Measurements from ENCODE around the gene LCMT2.

Gene LCMT2, protein sequence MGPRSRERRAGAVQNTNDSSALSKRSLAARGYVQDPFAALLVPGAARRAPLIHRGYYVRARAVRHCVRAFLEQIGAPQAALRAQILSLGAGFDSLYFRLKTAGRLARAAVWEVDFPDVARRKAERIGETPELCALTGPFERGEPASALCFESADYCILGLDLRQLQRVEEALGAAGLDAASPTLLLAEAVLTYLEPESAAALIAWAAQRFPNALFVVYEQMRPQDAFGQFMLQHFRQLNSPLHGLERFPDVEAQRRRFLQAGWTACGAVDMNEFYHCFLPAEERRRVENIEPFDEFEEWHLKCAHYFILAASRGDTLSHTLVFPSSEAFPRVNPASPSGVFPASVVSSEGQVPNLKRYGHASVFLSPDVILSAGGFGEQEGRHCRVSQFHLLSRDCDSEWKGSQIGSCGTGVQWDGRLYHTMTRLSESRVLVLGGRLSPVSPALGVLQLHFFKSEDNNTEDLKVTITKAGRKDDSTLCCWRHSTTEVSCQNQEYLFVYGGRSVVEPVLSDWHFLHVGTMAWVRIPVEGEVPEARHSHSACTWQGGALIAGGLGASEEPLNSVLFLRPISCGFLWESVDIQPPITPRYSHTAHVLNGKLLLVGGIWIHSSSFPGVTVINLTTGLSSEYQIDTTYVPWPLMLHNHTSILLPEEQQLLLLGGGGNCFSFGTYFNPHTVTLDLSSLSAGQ

DNA sequence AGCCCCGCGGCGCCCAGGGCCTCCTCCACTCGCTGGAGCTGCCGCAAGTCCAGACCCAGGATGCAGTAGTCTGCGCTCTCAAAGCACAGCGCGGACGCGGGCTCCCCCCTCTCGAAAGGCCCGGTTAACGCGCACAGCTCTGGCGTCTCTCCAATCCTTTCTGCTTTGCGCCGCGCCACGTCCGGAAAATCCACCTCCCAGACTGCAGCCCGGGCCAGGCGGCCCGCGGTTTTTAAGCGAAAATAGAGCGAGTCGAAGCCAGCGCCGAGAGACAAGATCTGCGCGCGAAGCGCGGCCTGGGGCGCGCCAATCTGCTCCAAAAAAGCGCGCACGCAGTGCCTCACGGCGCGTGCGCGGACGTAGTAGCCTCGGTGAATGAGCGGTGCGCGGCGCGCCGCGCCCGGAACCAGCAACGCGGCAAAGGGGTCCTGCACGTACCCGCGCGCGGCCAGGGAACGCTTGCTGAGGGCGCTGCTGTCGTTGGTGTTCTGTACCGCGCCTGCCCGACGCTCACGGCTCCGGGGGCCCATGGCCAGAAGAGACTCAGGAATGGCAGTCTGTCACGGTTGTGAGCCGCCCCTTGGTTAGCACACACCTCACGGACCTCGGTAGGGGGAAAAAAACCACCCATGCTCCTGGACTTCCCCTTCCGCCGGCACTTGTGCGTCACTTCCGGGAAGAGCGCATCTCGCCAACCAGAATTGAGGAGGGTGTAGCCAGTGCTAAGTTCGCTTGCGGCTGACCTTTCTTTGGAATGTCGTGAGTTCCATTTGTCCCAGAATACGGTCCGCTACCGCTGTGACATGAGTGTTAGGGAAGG is at the start of gene LCMT2:
Gene LCMT2 (minus strand): TSS at position 614 of the 820 bp plus-strand sequence. CDS start 84 bp downstream, at position 530.
- DNase-seq (ENCODE audit: low read depth in 3 of 3) = peak; percentile 74 to 82 (median 81)

DNA sequence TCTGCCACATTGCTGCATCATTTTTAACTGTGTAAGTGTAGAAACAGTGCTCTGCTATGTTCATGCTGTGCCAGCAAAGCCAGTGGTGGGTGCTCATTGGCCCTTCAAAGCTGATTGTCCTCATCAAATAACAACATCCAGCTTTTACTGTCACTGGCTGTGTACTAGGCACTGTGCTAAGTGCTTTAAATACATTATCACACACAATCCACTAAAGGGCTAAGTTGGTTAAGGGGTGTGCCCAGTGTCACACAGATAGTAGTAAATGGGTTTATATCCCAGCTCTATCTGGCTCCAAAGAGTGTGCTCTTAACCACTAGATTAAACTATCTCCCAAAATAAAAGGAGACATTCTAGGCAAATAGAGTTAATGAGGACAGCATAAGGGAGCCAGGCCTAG is 48.2 kb upstream of the LCMT2 start:
- DNase-seq (ENCODE audit: low read depth in 3 of 3) = no peak

DNA sequence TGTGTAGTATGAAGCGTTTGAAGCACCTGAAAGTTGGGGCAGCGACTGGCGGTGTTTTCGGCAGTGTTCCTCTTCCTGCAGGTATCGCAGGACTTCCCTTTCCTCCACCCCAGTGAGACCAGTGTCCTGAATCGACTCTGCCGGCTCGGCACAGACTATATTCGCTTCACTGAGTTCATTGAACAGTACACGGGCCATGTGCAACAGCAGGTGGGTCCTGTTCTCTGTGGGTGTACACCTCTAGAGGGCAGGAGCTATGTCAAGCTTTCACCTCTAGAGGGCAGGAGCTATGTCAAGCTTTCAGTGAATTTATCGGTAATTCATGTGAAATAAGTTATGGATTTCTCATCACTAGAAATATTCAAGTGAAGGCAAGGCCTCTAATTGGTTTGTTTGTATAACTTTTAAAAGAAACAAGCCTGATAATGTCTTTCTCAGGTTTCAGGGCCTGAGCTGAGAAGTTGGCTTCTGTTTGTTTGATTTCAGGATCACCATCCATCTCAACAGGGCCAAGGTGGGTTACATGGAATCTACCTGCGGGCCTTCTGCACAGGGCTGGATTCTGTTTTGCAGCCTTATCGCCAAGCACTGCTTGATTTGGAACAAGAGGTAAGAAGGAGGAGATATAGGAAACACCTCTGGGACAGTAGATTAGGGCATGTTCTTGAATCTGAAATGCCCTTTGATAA is 45.8 kb upstream of the LCMT2 start:
- peak in 2 of 3 experiments; percentile 3 to 11 for DNase-seq (ENCODE audit: low read depth in 3 of 3)

DNA sequence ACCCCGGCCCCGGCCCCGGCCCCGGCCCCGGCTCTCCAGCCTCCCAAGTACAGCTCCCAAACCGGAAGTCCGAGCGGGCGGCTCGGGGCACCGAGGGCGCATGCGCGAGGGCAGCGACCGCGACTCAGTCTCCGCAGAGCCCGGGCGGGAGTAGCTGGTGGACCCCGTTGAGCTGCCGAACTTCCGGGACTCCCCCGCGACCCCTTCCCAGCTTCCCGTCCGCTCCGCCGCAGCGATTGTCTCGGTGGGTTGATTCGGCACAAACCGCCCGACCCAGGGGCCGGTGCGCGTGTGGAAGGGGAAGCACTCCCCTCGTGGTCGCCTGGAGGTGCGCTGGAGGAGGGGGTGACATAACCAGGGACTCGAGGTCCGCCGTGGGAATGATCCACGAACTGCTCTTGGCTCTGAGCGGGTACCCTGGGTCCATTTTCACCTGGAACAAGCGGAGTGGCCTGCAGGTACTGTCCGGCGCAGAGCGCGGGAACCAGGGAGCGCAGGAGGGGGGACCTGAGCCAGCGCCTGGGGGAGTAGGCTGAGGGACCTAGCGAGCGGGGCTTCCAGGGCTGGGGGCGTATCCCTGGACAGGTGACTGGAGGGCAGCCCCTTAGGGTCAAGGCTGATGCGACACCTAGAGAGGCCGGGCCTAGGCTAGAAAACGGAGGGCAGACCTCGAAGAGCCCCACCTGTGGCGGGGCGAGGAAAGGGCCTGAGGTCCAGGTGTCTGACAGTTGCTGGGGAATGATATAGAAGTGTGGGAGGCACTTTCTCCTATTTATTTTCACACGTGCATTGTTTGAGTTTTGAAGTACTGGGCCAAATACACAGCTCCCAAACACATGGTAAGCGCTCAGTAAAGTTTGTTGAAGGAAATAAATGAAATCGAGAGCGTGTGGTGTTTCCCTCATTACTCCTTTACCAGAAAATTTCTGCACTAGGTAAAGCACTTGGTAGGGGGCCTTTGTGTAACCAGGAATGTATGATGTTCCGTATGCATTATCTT is 40.9 kb upstream of the LCMT2 start, which contains the start of the genes TUBGCP4 and ZSCAN29:
Gene TUBGCP4 (plus strand): TSS at position 127 of the 1,000 bp plus-strand sequence. CDS start 254 bp downstream, at position 381.
Gene ZSCAN29 (minus strand): TSS at position 69 of the 1,000 bp plus-strand sequence. CDS start 1,130 bp downstream, outside the sequence.
- DNase-seq (ENCODE audit: low read depth in 3 of 3) = peak; percentile 58 to 67 (median 61)

DNA sequence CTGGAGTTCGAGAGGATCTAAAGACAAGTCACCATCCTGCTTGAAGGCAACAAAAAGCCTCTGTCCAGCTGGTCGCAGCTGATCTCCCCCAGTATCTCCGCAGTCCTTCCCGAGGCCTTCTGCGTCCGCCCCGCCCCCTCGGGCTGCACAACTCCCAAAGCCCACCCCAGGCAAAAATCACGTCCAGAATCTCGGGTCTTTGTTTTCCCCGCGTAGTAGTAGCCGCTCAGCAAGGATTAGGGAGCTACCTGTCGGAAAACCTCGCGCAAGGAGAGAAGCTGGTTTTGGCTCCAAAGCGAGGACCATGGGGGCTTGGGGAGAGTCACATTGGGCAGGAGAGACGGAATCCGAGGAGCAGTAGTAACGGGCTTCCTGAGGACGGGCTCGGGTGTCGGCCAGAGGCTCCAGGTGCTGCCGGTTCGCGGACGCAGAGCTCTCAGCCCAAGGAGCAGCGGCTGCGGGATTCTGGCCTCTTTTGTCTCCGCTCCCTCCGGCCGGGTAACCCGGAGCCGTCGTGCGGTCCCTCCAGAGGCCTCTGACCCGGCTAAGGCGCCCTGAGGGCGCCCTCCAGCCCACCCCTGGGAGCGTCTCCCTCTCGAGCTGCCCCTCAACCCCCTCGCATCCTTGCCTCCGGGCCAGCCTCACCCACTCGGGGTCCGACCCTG is 40.1 kb upstream of the LCMT2 start:
- DNase-seq (ENCODE audit: low read depth in 3 of 3) = peak in 1 of 3 experiments; percentile 5

DNA sequence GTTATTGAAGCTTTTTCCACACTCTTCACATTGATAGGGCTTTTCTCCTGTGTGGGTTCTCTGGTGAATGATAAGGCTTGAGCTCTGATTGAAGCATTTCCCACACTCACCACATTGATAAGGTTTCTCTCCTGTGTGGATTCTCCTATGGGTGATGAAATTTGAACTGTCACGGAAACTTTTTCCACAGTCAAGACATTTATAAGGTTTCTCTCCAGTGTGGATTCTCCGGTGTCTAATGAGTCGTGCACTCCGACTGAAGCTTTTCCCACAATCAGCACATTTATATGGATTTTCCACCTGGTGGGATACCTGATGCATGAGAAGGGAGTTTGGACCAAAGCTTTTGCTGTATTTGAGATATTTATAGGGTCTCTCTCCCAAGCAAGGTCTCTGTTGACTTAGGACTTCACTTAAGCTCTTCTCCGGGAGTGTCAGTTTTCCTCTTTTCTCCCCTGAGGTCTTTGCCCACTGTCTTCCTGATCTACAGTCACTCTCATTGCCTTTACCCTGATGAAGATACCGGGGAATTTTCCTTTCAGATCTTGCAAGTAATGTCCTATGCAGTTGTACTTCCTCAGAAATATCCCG is 31.0 kb upstream of the LCMT2 start:
- no peak for DNase-seq (ENCODE audit: low read depth in 3 of 3)

DNA sequence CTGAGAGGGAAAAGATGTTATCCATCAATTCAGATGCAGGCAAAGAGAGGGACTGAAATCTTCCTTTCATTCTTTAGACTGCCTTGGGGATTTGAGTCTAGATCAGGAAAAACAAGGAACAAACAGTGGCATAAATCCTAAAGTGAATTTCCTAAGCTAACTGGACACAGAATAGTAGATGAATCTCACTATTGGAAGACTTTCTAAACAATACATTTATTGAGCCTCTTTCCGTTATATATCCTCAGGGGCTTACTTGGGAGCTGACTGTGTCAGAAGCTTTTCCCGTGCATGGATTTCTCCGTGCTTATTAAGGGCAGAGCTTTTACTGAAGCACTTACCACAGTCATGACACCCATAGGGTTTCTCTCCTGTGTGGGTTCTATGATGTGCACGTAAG is 30.4 kb upstream of the LCMT2 start:
- DNase-seq (ENCODE audit: low read depth in 3 of 3) = no peak

DNA sequence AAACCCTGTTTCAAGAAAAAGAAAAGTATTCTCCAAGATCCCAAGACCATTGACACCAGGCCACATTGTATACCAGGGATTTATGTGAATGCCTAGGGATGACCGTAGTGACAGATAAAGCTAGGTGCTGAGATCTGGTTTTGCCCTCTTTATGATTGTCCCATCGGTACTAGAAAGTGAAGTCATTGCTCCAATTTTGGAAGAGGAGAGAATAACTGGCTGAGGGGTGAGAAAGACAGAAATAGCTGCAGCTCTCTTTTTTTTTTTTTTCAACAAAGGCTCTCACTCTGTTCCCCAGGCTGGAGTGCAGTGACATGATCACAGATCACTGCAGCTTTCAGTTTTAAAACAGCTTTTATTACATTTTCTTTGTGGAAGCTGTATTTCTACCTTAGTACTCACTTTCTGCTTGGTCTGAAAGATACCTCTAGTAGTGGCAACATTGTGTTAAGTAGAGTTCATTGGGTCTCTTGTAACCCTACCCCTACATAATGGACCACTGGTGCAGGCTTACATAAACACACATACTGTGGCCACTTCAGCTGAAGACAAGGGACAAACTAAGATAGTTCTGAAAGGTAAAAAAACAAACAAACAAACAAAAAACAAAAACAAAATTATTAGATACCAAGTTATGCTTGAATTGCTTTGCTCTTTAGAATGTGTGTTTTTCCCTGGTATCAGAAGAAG is 22.5 kb upstream of the LCMT2 start:
- DNase-seq (ENCODE audit: low read depth in 3 of 3) = no peak

DNA sequence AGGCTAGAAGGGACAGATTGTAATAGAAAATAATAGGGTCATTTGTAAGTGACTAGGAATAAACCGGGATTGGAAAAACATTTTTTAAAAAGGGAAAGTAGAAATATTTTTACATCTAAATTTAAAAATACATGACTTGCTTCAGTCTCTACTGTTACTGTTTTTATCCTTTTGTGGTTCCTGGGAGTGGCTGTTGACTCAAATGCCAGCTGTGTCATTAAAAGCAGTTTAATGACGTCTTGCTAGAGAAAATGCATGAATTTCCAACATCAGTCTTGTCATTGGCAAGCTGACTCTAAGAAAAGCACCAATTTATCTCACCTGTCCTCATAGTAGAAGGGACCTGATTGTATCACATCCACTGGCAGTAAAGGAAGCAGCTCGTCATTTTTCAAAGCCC is 16.7 kb upstream of the LCMT2 start:
- no peak for DNase-seq (ENCODE audit: low read depth in 3 of 3)

DNA sequence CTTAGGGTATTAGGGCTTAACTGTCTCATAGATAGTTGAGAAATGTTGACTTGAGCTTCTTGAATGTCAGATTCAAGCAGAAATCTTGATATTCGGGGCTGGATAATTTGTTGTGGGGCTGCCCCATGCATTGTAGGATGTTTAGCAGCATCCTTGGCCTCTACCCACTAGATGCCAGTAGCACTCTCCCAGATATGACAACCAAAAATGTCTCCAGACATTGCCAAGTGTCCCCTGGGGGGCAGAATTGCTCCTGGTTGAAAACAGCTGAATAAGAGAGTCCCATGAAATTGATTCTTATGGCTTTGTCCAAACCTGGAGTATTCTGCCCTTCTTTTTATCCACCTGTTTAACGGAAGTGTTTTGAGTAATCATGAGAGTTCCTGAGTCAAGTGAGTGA is 15.9 kb upstream of the LCMT2 start:
- DNase-seq (ENCODE audit: low read depth in 3 of 3) = no peak

DNA sequence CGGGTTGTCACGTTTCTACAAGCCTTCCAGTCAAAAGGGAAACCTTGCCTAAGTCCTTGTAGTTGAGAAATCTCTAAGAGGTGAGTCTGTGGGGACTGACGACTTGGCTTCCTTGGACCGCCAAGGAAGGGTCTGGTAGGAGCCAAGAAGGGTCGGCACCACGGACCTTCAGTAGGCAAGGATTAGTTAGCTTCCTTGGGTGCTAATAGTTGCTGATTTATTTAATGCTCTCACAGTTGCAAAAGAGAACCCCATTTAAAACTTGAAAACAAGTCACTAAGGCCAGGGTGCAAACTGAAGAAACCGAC is 361 bp upstream of the LCMT2 start:
- no peak for DNase-seq (ENCODE audit: low read depth in 3 of 3)

DNA sequence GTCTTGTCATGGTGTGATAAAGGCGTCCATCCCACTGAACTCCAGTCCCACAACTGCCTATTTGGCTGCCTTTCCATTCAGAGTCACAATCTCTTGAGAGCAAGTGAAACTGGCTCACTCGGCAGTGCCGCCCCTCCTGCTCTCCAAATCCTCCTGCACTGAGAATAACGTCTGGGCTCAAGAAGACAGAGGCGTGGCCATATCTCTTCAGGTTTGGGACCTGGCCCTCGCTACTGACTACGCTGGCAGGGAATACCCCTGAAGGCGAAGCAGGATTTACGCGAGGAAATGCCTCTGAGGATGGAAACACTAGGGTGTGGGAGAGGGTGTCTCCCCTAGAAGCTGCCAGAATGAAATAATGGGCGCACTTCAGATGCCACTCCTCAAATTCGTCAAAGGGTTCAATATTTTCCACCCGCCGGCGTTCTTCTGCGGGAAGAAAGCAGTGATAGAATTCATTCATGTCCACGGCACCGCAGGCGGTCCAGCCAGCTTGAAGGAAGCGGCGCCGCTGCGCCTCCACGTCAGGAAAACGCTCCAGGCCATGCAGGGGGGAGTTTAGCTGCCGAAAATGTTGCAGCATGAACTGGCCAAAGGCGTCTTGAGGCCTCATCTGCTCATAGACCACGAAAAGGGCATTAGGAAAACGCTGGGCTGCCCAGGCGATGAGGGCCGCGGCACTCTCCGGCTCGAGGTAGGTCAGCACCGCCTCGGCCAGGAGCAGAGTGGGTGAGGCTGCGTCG is 985 bp downstream of the LCMT2 start:
- peak in 1 of 3 experiments; percentile 3 for DNase-seq (ENCODE audit: low read depth in 3 of 3)

DNA sequence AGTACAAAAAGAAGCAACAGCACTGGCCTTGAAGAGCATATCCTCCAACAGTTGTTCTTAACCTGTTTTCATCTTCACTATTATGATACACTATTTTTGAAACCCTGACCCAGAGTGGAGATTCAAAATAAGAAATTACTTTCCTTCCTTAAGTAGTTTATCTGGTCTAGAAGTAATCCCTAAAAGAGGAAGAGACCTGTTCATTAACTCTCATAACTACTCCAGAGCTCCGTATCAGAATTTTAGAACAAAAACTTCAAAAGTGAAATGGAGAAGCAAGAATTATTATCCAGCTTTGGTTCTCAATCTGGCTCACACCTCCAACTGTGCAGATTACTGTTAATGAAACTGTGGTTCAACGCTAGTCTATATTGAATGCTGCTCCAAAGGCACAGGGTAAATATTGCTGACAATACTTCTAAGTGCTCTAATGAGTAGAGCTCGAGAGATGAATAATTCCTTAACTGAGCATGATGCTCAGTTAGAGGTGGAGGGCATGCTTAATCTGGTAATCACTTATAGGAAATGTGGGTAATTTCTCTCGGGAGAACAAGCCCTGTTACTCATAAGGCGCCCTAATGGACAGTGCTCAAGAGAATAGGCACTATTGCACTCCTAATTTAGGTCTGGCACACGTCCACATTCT is 5.2 kb downstream of the LCMT2 start:
- no peak for DNase-seq (ENCODE audit: low read depth in 3 of 3)

DNA sequence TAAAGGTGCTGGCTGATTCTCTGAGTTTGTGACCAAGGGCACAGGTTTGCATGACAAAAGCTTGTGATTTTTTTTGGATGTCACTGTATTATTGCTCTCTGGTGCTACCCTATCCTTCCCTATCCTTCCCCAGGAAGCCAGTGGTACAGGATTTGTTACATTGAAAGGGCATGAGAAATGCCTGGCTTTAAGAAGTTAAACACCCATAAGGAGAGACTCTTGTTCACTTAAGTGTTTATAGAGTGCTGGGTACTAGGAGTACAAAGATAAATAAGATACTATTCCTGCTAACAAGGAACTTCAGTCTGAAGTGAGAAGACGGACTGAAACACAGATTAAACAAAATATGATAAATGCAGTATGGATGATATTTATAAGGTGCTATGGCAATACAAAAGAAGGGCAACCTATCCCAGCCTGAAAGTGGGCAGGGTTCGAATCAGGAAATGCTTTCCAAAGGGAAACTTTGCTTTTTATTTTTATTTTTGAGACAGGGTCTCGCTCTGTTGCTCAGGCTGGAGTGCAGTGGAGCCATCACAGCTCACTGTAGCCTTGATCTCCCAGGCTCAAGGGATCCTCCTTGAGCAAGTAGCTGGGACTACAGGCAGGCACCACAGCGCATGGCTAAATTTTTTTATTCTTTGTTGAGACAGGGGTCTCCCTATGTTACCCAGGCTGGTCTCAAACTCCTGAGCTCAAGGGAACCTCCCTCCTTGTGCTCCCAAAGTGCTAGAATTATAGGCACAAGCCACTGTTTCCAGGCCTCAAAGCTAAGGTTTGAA is 11.2 kb downstream of the LCMT2 start:
- no peak for DNase-seq (ENCODE audit: low read depth in 3 of 3)

DNA sequence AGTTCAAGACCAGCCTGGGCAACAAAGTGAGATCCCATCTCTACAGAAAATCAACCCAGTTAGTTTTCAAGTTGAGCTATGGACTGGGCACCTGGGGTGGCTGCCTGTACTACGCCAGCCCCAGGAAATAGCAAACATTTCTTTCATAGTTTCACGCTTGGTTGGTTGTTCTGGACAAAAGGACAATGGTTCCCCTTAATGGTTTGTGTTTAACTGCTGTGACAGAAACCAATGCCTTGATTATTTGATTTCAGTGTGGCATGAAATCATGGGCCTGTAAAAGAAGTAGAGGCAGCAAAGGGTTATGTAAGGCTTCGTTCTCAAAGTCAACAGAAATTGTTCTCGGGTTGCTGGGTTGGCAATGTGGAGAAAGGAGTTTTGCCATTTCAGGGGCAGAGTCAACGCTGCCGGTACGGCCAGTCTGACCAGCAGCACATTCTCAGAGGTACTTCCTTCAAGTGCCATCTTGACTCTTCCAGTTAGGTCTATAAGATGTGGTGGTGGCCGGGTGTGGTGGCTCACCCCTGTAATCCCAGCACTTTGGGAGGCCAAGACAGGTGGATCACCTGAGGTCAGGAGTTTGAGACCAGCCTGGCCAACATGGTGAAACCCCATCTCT is 12.7 kb downstream of the LCMT2 start:
- no peak for DNase-seq (ENCODE audit: low read depth in 3 of 3)

DNA sequence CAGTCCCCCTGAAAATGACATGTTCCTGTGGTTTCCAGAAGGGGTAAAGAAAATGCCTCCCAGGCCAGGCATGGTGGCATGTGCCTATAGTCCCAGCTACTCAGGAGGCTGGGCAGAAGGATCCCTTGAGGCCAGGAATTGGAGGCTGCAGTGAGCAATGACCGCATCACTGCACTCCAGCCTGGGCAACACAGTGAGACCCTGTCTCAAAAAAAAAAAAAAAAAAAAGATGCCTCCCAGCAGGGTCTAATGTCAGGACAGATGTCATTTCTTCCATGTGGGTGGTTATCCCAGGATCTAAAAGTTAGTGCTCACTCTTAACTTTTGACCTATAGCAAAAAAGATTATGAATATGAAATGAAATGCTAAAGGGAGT is 13.4 kb downstream of the LCMT2 start:
- no peak for DNase-seq (ENCODE audit: low read depth in 3 of 3)

Measured in stimulated activated CD4-positive, alpha-beta T cell treated with anti-CD3 and anti-CD28 coated beads, TNF-alpha, amount 100 ng/mL, for 4 hours (primary cell).